Ovary (tissue), 9 donors: ENCODE data around the gene ZMYND10. TPM values are rescaled to one million over a fixed set of nuclear protein-coding genes. Genes with fewer than 3 reads are reported as not detected.
A peak's percentile ranks its signal among the peaks of the same experiment; 100 is the strongest.

Source experiments
- DNase-seq, 5 donors: peaks; one replicate each; pipeline ENCODE4 v3.0.0-alpha.2; 2019 to 2020
- H3K27ac ChIP-seq, 2 donors: fragments of 200-600 bp; one replicate each; pipeline versions ENCODE4 v1.5.1 to v1.8.0; 2019 to 2022
- H3K27me3 ChIP-seq: fragments of 200-600 bp; one replicate; pipeline ENCODE4 v1.8.0; 2022
- H3K36me3 ChIP-seq: fragments of 200-600 bp; sonication (generic); one replicate; pipeline ENCODE4 v1.5.1; 2019
- H3K4me1 ChIP-seq: one replicate; pipeline ENCODE4 v1.8.1; 2013; ENCODE audit warnings: mild to moderate bottlenecking, moderate library complexity; ENCODE audit not compliant: insufficient read depth
- H3K4me3 ChIP-seq: fragments of 200-600 bp; sonication (generic); one replicate; pipeline ENCODE4 v1.5.1; 2017
- H3K9me3 ChIP-seq, 2 donors: fragments of 200-600 bp in 1 of 2; sonication (generic) in 1 of 2; one replicate each; pipeline versions ENCODE4 v1.5.1 to v1.8.1; 2013 to 2019; ENCODE audit warnings: mild to moderate bottlenecking in 1 of 2, moderate library complexity in 1 of 2
- CTCF ChIP-seq, 3 donors: fragments of 450-650 bp in 2 of 3; fragments of 200-600 bp in 1 of 3; IDR thresholded peaks; one replicate each; pipeline versions ENCODE4 v1.5.1 to v1.8.0; 2016 to 2022; ENCODE audit warnings: antibody characterized with exemption in 3 of 3, mild to moderate bottlenecking in 1 of 3
- EP300 ChIP-seq: sonication (generic); formaldehyde crosslinking; IDR thresholded peaks from one replicate; pipeline ENCODE4 v1.6.1; 2017; ENCODE audit warnings: antibody characterized with exemption
- POLR2A ChIP-seq: fragments of 450-650 bp; IDR thresholded peaks from one replicate; pipeline ENCODE4 v1.6.1; 2017; ENCODE audit warnings: antibody characterized with exemption, mild to moderate bottlenecking, moderate library complexity
- WGBS, 3 donors: extraction: QIAGEN DNeasy Blood & Tissue Kit in 1 of 3; methylation state at CpG; one replicate each; pipeline versions ENCODE4 v1.1.5 to v1.1.7; 2013 to 2017; 5-methylcytosine and 5-hydroxymethylcytosine counted together
- intact Hi-C, 4 donors: fragments of 100-400 bp; cut with DNase I; formaldehyde crosslinking; loops; one replicate each; pipeline versions ENCODE4 v1.11.0 to v1.15.1; 2022 to 2023
- polyA plus RNA-seq, 2 donors: library from polyadenylated mRNA; stranded (reverse); fragments of 200-250 nt in 1 of 2; fragments of 350-450 nt in 1 of 2; fragmentation: Illumina TruSeq in 1 of 2; extraction: RNeasy Lipid Tissue Mini Kit (QIAGEN cat#74804) in 1 of 2; gene quantifications; one replicate each; pipeline ENCODE4 v1.2.3, GENCODE V29; 2013 to 2014
- total RNA-seq, 7 donors: library from RNA; depleted of rRNA in 2 of 7; stranded (reverse); fragments of >200 nt in 2 of 7; fragmentation: NEBNext Ultra II Directional in 3 of 7; extraction: Animal tissue kit (Norgen Biotek cat#: 25700) in 3 of 7; gene quantifications; one replicate each; pipeline versions ENCODE4 v1.1.0 to v1.2.4, GENCODE V29; 2016 to 2023
- donor health status: DM: no; HTN: no; CAD: no; lungs with moderate emphysema.
- donor health status: DM: no; HTN: no; CAD: no.
- donor health status: Bipolar disorder and iron deficiency.
- donor health status: DM: yes; HTN: yes; CAD: no.
- donor health status: DM: no; HTN: no; CAD: no.
- donor health status: DM: yes; HTN: yes; CAD: no.

The ZMYND10 gene
- total and polyA plus RNA-seq, 9 donors = 0.50 to 75.1 (median 3.0) TPM

GRCh38 chr3:50298836-50299637 is 46.5 kb downstream of the ZMYND10 start, which contains the start of the genes HYAL3 and NAA80:
Gene HYAL3, minus strand, starts transcription at chr3:50299405. Its CDS starts 3,803 bp downstream, at chr3:50295602.
Gene NAA80, minus strand, starts transcription at chr3:50299405. Its CDS starts 1,942 bp downstream, at chr3:50297463.
- intact Hi-C loops = no loop called here
- H3K27me3 ChIP-seq = no peaks in the 10 kb centered on the region
- peak; percentile 99 to 100 (median 99) for DNase-seq
- 0% methylated on average over 56 to 61 of the region's 61 CpGs for WGBS, 3 donors
- peaks cover 13% of the 10 kb centered on the region for H3K4me1 ChIP-seq
- no peaks in the 10 kb centered on the region for H3K36me3 ChIP-seq
- H3K27ac ChIP-seq = peak within 1 kb of the TSS; percentile 52 to 81
- H3K9me3 ChIP-seq = no peaks in the 10 kb centered on the region
- TF ChIP-seq CTCF (IDR thresholded peaks at IDR 0.05) (peak in 2 of 3 donors; percentile 55 to 67), POLR2A (peak; percentile 95), EP300 (peak; percentile 59)
- H3K4me3 ChIP-seq = peak within 1 kb of the TSS; percentile 63

- peak overlapping the region; percentile 52 to 81 for H3K27ac ChIP-seq
- TF ChIP-seq POLR2A = no peak
- TF ChIP-seq CTCF (IDR thresholded peaks at IDR 0.05) = no peak
- no peak for TF ChIP-seq EP300
- no peaks in the 10 kb centered on the region for H3K9me3 ChIP-seq
- WGBS, 3 donors = 36 to 39% (median 36%) methylated on average over 9 of the region's 9 CpGs
- peak overlapping the region; percentile 63 for H3K4me3 ChIP-seq
- H3K27me3 ChIP-seq = no peaks in the 10 kb centered on the region
- DNase-seq = peak in 2 of 5 donors; percentile 51 to 52
- no peaks in the 10 kb centered on the region for H3K36me3 ChIP-seq
- intact Hi-C loops = no loop called here
- peaks cover 8% of the 10 kb centered on the region for H3K4me1 ChIP-seq
These were observed 47.4 kb downstream of the ZMYND10 start for GRCh38 chr3:50297896-50298725.

GRCh38 chr3:50297384-50297775 is 48.2 kb downstream of the ZMYND10 start:
- no peak overlapping the region for H3K4me3 ChIP-seq

More at GRCh38 chr3:50297384-50297775, 48.2 kb downstream of the ZMYND10 start:
- 80 to 82% (median 81%) methylated on average over 2 of the region's 2 CpGs for WGBS, 3 donors
- DNase-seq = peak in 3 of 5 donors; percentile 61 to 67 (median 63)
- Histone ChIP-seq H3K27me3 (no peaks in the 10 kb centered on the region), H3K4me1 (peaks cover 9% of the 10 kb centered on the region), H3K27ac (no peak overlapping the region), H3K9me3 (no peaks in the 10 kb centered on the region), H3K36me3 (no peaks in the 10 kb centered on the region)
- intact Hi-C loops = no loop called here
- TF ChIP-seq EP300 = no peak
- no peak for TF ChIP-seq CTCF (IDR thresholded peaks at IDR 0.05)
